Measurements from ENCODE around the gene CHD3.
A peak's percentile ranks its signal among the peaks of the same experiment; 100 is the strongest.

The CHD3 gene

GRCh38 chr17:7912927-7913524 lies 24.4 kb downstream of the CHD3 start:
- peak; percentile 89 for DNase-seq (ENCODE audit: low read depth)
- TF ChIP-seq CTCF (IDR thresholded peaks at IDR 0.05; ENCODE audit: insufficient read depth, low read depth, low read length, missing control alignments), result peak; percentile 78
- no peak overlapping the region for H3K4me3 ChIP-seq (ENCODE audit: low read depth, low read length)

- no peak for TF ChIP-seq CTCF (IDR thresholded peaks at IDR 0.05; ENCODE audit: insufficient read depth, low read depth, low read length, missing control alignments)
- H3K4me3 ChIP-seq (ENCODE audit: low read depth, low read length), result peak overlapping the region; percentile 73
- DNase-seq (ENCODE audit: low read depth), result no peak
Measured at GRCh38 chr17:7915179-7915610, 26.6 kb downstream of the CHD3 start.

GRCh38 chr17:7915611-7916384 lies 27.2 kb downstream of the CHD3 start, which contains the start of gene RNF227:
RNF227 (minus strand) TSS chr17:7916289; CDS start chr17:7916195, 94 bp downstream.
- peak; percentile 94 for DNase-seq (ENCODE audit: low read depth)
- H3K4me3 ChIP-seq (ENCODE audit: low read depth, low read length), result peak within 1 kb of the TSS; percentile 73
- no peak for TF ChIP-seq CTCF (IDR thresholded peaks at IDR 0.05; ENCODE audit: insufficient read depth, low read depth, low read length, missing control alignments)

GRCh38 chr17:7916385-7916682 lies 27.7 kb downstream of the CHD3 start:
- DNase-seq (ENCODE audit: low read depth), result no peak

GRCh38 chr17:7916808-7917207 lies 28.2 kb downstream of the CHD3 start:
- DNase-seq (ENCODE audit: low read depth), result no peak
- TF ChIP-seq CTCF (IDR thresholded peaks at IDR 0.05; ENCODE audit: insufficient read depth, low read depth, low read length, missing control alignments), result no peak
- no peak overlapping the region for H3K4me3 ChIP-seq (ENCODE audit: low read depth, low read length)

More at GRCh38 chr17:7916385-7916682, 27.7 kb downstream of the CHD3 start:
- peak overlapping the region; percentile 52 for H3K4me3 ChIP-seq (ENCODE audit: low read depth, low read length)
- TF ChIP-seq CTCF (IDR thresholded peaks at IDR 0.05; ENCODE audit: insufficient read depth, low read depth, low read length, missing control alignments), result no peak

- H3K4me3 ChIP-seq (ENCODE audit: low read depth, low read length), result peak overlapping the region; percentile 24
- no peak for DNase-seq (ENCODE audit: low read depth)
- no peak for TF ChIP-seq CTCF (IDR thresholded peaks at IDR 0.05; ENCODE audit: insufficient read depth, low read depth, low read length, missing control alignments)
Measured at GRCh38 chr17:7922269-7922844, 33.8 kb downstream of the CHD3 start.

Measured in GM12865 (cell line).